C4-2B (cell line): Measurements from ENCODE around the gene PRDM15.

Experiments
- H3K27ac ChIP-seq: fragments of 450-650 bp; 2 replicates; pipeline ENCODE4 v1.5.1; 2017
- CTCF ChIP-seq: fragments of 450-650 bp; conservative IDR thresholded peaks from 2 replicates; pipeline ENCODE4 v1.5.1; 2017; ENCODE audit warnings: mild to moderate bottlenecking
- ZFX ChIP-seq: fragments of 450-650 bp; IDR thresholded peaks from 2 replicates; pipeline ENCODE4 v1.6.1; 2017

Gene PRDM15

DNA sequence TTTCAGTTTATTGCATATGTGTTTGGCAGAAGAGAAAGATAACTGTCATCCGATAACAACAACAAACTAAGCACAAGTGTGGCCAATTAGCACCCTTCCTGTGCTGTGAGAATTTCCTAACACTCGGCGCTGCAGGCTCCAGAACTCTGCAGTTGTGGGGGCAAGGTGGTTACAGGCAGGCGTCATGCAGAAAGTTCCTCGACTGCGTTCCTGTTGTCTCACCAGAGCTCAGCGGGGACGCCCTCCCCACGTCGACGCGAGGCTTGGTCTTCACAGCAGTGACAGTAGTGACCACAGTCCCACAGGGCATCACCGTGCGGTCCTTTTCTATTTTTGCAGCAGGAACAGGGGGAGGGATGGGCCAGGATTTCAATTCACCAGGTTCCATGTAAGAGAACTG lies 27.6 kb upstream of the PRDM15 start:
- no peak overlapping the region for H3K27ac ChIP-seq
- TF ChIP-seq ZFX = no peak
- no peak for TF ChIP-seq CTCF

- TF ChIP-seq CTCF (no peak), ZFX (no peak)
- H3K27ac ChIP-seq = no peak overlapping the region
Observed at GRCh38 chr21:41903559-41904351, 24.6 kb upstream of the PRDM15 start.

DNA sequence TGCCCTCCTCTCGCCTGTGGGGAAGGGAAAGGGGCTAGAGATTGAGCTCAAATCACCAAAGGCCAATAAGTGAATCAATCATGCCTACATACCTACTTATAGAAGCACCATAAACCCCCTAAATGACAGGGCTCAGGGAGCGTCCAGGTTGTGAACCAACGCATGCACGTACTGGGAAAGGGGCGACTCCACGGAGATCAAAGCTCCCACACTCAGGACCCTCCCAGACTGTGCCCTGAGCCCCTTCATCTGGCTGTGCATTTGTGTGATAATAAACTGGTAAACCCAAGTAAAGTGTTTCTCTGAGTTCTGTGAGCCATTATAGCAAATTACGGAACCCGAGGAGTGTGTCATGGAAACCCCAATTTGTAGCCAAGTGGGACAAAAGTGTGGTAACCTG lies 23.8 kb upstream of the PRDM15 start:
- TF ChIP-seq CTCF (no peak), ZFX (no peak)
- H3K27ac ChIP-seq = no peak overlapping the region

DNA sequence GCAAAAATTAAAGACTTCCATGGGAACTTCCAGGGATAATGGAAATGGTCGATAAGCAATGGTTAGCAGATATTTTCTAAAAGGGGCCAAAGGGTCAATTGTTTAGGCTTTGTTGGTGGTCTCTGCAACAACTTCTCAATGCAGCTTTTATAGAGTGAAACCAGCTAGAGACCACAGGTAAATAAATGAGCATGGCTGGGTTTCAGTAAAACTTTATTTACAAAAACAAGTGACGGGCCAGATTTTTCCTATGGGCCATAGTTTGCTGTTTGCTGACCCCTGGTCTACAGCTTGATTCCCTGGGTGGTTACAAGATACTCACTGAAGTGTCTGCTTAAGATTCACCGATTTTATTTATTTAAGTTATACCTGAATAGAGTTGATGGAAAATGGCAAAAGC lies 22.6 kb upstream of the PRDM15 start:
- TF ChIP-seq ZFX = no peak
- no peak for TF ChIP-seq CTCF
- H3K27ac ChIP-seq = no peak overlapping the region

DNA sequence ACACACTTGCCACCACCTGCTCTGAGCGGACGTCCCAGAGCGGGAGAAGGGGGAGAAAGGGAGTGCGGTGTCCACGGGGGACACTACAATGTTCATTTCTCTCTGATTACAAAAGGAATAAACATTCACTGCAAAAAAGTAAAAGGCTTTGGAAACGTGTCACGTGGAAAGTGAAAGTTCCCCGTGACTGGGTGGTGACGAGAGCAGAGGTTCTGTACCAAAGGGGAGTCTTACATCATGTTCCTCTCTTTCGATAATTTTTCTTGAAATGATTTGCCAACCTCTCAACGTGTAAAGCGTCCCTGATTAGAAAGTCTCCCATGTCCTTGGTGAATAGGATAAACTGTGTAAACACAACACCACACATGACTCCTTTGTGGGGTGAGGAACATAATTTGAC lies 22.0 kb upstream of the PRDM15 start:
- no peak overlapping the region for H3K27ac ChIP-seq
- no peak for TF ChIP-seq ZFX
- TF ChIP-seq CTCF = no peak

GRCh38 chr21:41900401-41900800 lies 21.3 kb upstream of the PRDM15 start:
- no peak overlapping the region for H3K27ac ChIP-seq
- TF ChIP-seq CTCF (no peak), ZFX (no peak)

DNA sequence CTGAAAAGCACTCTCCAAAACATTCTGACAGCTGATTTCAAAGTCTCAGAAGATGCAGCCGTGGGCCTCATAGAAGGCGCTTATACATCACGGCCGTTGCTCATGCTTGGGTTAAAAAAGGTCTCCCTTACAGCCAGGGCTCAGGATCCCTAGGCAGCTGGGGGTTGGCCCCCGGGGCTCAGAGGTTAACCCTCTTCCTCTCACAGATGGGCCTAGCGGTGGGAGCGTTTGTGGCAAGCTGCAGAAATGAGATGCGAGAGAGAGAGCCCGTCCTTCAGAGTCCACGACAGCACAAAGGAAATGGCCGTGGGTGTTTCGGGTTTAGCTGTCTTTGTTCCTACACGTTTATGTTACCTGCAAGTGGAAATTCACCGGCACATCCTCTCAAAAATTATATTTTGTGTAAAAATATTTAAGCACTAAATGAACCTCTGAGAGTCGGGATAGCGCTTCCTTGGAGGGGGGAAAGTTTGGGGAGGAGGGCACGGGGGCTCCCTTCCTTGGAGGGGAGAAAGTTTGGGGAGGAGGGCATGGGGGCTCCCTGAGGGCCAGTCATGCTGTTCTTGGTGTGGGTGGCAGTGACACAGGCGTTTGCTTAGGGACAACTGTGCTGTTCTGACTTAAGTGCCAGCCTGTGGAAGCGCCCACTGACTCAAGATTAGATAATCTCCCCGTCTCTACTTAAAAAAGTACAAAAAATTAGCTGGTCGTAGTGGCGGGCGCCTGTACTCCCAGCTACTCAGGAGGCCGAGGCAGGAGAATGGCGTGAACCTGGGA lies 20.5 kb upstream of the PRDM15 start:
- TF ChIP-seq ZFX (no peak), CTCF (no peak)

More for the DNA sequence above, 20.5 kb upstream of the PRDM15 start:
- no peak overlapping the region for H3K27ac ChIP-seq
